Transverse colon (tissue), 4 donors: ENCODE data around the gene RCAN1. TPM values are rescaled to one million over a fixed set of nuclear protein-coding genes. Genes with fewer than 3 reads are reported as not detected.
A peak's percentile ranks its signal among the peaks of the same experiment; 100 is the strongest.

Experiments
- DNase-seq: peaks from one replicate; pipeline ENCODE4 v3.0.0-alpha.2; 2019
- H3K27ac ChIP-seq, 4 donors: fragments of 200-600 bp; sonication (generic); 2 replicates each; pipeline ENCODE4 v1.5.1; 2016 to 2018; ENCODE audit warnings: inconsistent platforms in 4 of 4
- H3K27me3 ChIP-seq: fragments of 200-600 bp; sonication (generic); 2 replicates; pipeline ENCODE4 v1.5.1; 2017; ENCODE audit warnings: inconsistent platforms
- H3K36me3 ChIP-seq, 4 donors: fragments of 200-600 bp; sonication (generic); 2 replicates each; pipeline ENCODE4 v1.5.1; 2017 to 2019; ENCODE audit warnings: inconsistent platforms in 4 of 4
- H3K4me1 ChIP-seq, 4 donors: fragments of 200-600 bp; sonication (generic); 2 replicates each; pipeline ENCODE4 v1.5.1; 2017 to 2020; ENCODE audit warnings: inconsistent platforms in 4 of 4
- H3K4me3 ChIP-seq, 4 donors: fragments of 200-600 bp; sonication (generic); 1 replicate in 1 of 4; 2 replicates in 3 of 4; pipeline versions ENCODE4 v1.5.1 to v1.6.1; 2017 to 2019; ENCODE audit warnings: inconsistent platforms in 4 of 4
- H3K9me3 ChIP-seq, 2 donors: fragments of 200-600 bp; sonication (generic); 2 replicates each; pipeline ENCODE4 v1.5.1; 2017 to 2019; ENCODE audit warnings: inconsistent platforms in 2 of 2
- CTCF ChIP-seq, 5 experiments: fragments of 200-600 bp in 3 of 5; fragments of 450-650 bp in 2 of 5; sonication (generic) in 3 of 5; IDR thresholded peaks; 1 replicate in 2 of 5; 2 replicates in 3 of 5; pipeline ENCODE4 v1.5.1; 2016 to 2017; ENCODE audit warnings: antibody characterized with exemption in 5 of 5, inconsistent platforms in 3 of 5, mild to moderate bottlenecking in 2 of 5, moderate library complexity in 1 of 5
- EP300 ChIP-seq: sonication (generic); formaldehyde crosslinking; IDR thresholded peaks from one replicate; pipeline ENCODE4 v1.6.1; 2017; ENCODE audit warnings: antibody characterized with exemption, low read depth
- POLR2A ChIP-seq: fragments of 450-650 bp; IDR thresholded peaks from one replicate; pipeline ENCODE4 v1.6.1; 2016; ENCODE audit warnings: antibody characterized with exemption, mild to moderate bottlenecking, moderate library complexity
- POLR2AphosphoS5 ChIP-seq, 3 donors: sonication (generic); formaldehyde crosslinking; IDR thresholded peaks; one replicate each; pipeline ENCODE4 v1.6.1; 2016; ENCODE audit warnings: antibody characterized with exemption in 3 of 3
- WGBS, 2 donors: methylation state at CpG; one replicate each; pipeline ENCODE4 v1.1.5; 2018; ENCODE audit warnings: low coverage in 1 of 2; 5-methylcytosine and 5-hydroxymethylcytosine counted together
- in situ Hi-C, 4 donors: fragments of 200-750 bp; cut with MboI; loops; one replicate each; pipeline versions ENCODE4 v1.15.0 to v1.15.1; 2017; ENCODE audit warnings: low sequenced_read_pairs in 3 of 4, low pct_ligation_motif_present in 1 of 4, low pct_unique_long_range_greater_than_20kb in 1 of 4
- intact Hi-C: fragments of 100-400 bp; cut with DNase I; formaldehyde crosslinking; loops from one replicate; pipeline ENCODE4 v1.15.1; 2023; ENCODE audit warnings: low total_unique reads
- total RNA-seq, 4 donors: library from RNA; depleted of rRNA; stranded (reverse); fragments of >200 nt; gene quantifications; one replicate each; pipeline ENCODE4 v1.1.0, GENCODE V29; 2016

Gene RCAN1
- total RNA-seq, 4 donors from 2014 or later = 39.5 to 68.8 (median 57.8) TPM

- in situ Hi-C loops = loop anchor here in 3 of 4 donors (25.0 kb wide), 1 partner anchor 702 kb away; the partner anchor contains the start of gene ATP5PO (in 3 of the 3)
- DNase-seq = no peak
- Histone ChIP-seq H3K4me3 (peak overlapping the region; percentile 59 to 93 (median 70)), H3K36me3 (no peaks in the 10 kb centered on the region), H3K9me3 (no peaks in the 10 kb centered on the region), H3K4me1 (peaks cover 0 to 22% (median 15%) of the 10 kb centered on the region in 4 donors), H3K27me3 (no peaks in the 10 kb centered on the region), H3K27ac (peak overlapping the region; percentile 83 to 91 (median 86))
- intact Hi-C loops = no loop called here
- no peak for TF ChIP-seq POLR2AphosphoS5 (IDR thresholded peaks at IDR 0.05)
- TF ChIP-seq CTCF (IDR thresholded peaks at IDR 0.05) = no peak
- no peak for TF ChIP-seq POLR2A
- no peak for TF ChIP-seq EP300
- WGBS, 2 donors = 21 to 30% methylated on average over 2 to 23 of the region's 43 CpGs
Observed at GRCh38 chr21:34613679-34614627, 960 bp downstream of the RCAN1 start.

GRCh38 chr21:34612557-34612956 lies 2.4 kb downstream of the RCAN1 start:
- TF ChIP-seq POLR2AphosphoS5 (IDR thresholded peaks at IDR 0.05) = no peak
- no peak for TF ChIP-seq EP300
- no peak for TF ChIP-seq CTCF (IDR thresholded peaks at IDR 0.05)
- no peak for TF ChIP-seq POLR2A
- in situ Hi-C loops = loop anchor here in 3 of 4 donors (25.0 kb wide), 1 partner anchor 700 kb away; the partner anchor contains the start of gene ATP5PO (in 3 of the 3)
- WGBS, 2 donors = 85 to 100% methylated on average over 1 to 2 of the region's 2 CpGs

GRCh38 chr21:34612056-34612455 lies 2.9 kb downstream of the RCAN1 start:
- WGBS, 2 donors = 79 to 88% methylated on average over 1 to 3 of the region's 3 CpGs
- intact Hi-C loops = no loop called here

More at GRCh38 chr21:34612557-34612956, 2.4 kb downstream of the RCAN1 start:
- intact Hi-C loops = no loop called here
- H3K27ac ChIP-seq = no peak overlapping the region
- H3K4me3 ChIP-seq = no peak overlapping the region
- H3K4me1 ChIP-seq = peaks cover 0 to 22% (median 15%) of the 10 kb centered on the region in 4 donors
- H3K27me3 ChIP-seq = no peaks in the 10 kb centered on the region
- no peaks in the 10 kb centered on the region for H3K9me3 ChIP-seq
- DNase-seq = no peak
- H3K36me3 ChIP-seq = no peaks in the 10 kb centered on the region

GRCh38 chr21:34611528-34611927 lies 3.4 kb downstream of the RCAN1 start:
- Histone ChIP-seq H3K4me3 (no peak overlapping the region), H3K9me3 (no peaks in the 10 kb centered on the region), H3K36me3 (no peaks in the 10 kb centered on the region), H3K4me1 (peaks cover 0 to 22% (median 15%) of the 10 kb centered on the region in 4 donors), H3K27me3 (no peaks in the 10 kb centered on the region), H3K27ac (no peak overlapping the region)
- intact Hi-C loops = no loop called here
- TF ChIP-seq EP300 = no peak
- no peak for TF ChIP-seq CTCF (IDR thresholded peaks at IDR 0.05)
- TF ChIP-seq POLR2A = no peak
- no peak for TF ChIP-seq POLR2AphosphoS5 (IDR thresholded peaks at IDR 0.05)
- 91 to 100% methylated on average over 1 to 3 of the region's 3 CpGs for WGBS, 2 donors
- in situ Hi-C loops = loop anchor here in 3 of 4 donors (25.0 kb wide), 1 partner anchor 699 kb away; the partner anchor contains the start of gene ATP5PO (in 3 of the 3)
- DNase-seq = no peak

More at GRCh38 chr21:34612056-34612455, 2.9 kb downstream of the RCAN1 start:
- in situ Hi-C loops = loop anchor here in 3 of 4 donors (25.0 kb wide), 1 partner anchor 700 kb away; the partner anchor contains the start of gene ATP5PO (in 3 of the 3)
- H3K27ac ChIP-seq = no peak overlapping the region
- no peaks in the 10 kb centered on the region for H3K36me3 ChIP-seq
- no peaks in the 10 kb centered on the region for H3K9me3 ChIP-seq
- TF ChIP-seq POLR2AphosphoS5 (IDR thresholded peaks at IDR 0.05) (no peak), POLR2A (no peak), EP300 (no peak)
- no peaks in the 10 kb centered on the region for H3K27me3 ChIP-seq
- no peak for DNase-seq
- H3K4me3 ChIP-seq = no peak overlapping the region
- H3K4me1 ChIP-seq = peaks cover 0 to 22% (median 15%) of the 10 kb centered on the region in 4 donors
